Activated CD8-positive, alpha-beta T cell treated with anti-CD3 and anti-CD28 coated beads for 36 hours (primary cell): ENCODE data around the gene SOX13. TPM values are rescaled to one million over a fixed set of nuclear protein-coding genes. Genes with fewer than 3 reads are reported as not detected.

Source experiments
- ATAC-seq: fragments of 200-7000 bp; cut with Tn5 transposase; one replicate; pipeline ENCODE4 v1.10.0; 2021; ENCODE audit warnings: mild to moderate bottlenecking, moderate library complexity
- CTCF ChIA-PET: fragments of 350-600 bp; sonication (Branson Sonifier 250); formaldehyde crosslinking; loops from one replicate; lab custom pipeline; 2021; ENCODE audit warnings: antibody characterized with exemption; lab: Charles Lee
- POLR2A ChIA-PET: fragments of 350-600 bp; sonication (Branson Sonifier 250); formaldehyde crosslinking; loops from one replicate; lab custom pipeline; 2021; ENCODE audit warnings: antibody characterized with exemption; lab: Charles Lee
- DNase-seq: peaks from one replicate; pipeline ENCODE4 v3.0.0-alpha.2; 2020
- H3K27ac Mint-ChIP-seq: one replicate; pipeline ENCODE4 v1.8.0; 2021; ENCODE audit warnings: mild to moderate bottlenecking, mixed read lengths
- H3K27me3 Mint-ChIP-seq: one replicate; pipeline ENCODE4 v1.8.0; 2021; ENCODE audit warnings: mixed read lengths
- H3K36me3 Mint-ChIP-seq: one replicate; pipeline ENCODE4 v1.8.0; 2021; ENCODE audit warnings: low read depth, mixed read lengths
- H3K4me1 Mint-ChIP-seq: one replicate; pipeline ENCODE4 v1.8.0; 2021; ENCODE audit warnings: low read depth, mixed read lengths
- H3K4me3 Mint-ChIP-seq: one replicate; pipeline ENCODE4 v1.8.0; 2021; ENCODE audit warnings: mild to moderate bottlenecking, moderate library complexity, mixed read lengths
- H3K9me3 Mint-ChIP-seq: one replicate; pipeline ENCODE4 v1.8.0; 2021; ENCODE audit warnings: mixed read lengths
- intact Hi-C: fragments of 100-400 bp; cut with micrococcal nuclease; formaldehyde crosslinking; loops from one replicate; pipeline ENCODE4 v1.10.0; 2022
- total RNA-seq, 2 experiments: library from RNA; stranded (reverse); gene quantifications; one replicate each; pipeline ENCODE4 v1.2.3, GENCODE V29; 2021
- TF ChIP-seq, protein P1 (sequence below): fragments of 200-600 bp; IDR thresholded peaks from one replicate; pipeline ENCODE4 v1.8.0; 2022; ENCODE audit warnings: antibody characterized with exemption, mild to moderate bottlenecking

SOX13 gene
- total RNA-seq, 2 experiments from 2014 or later = 1.6 to 1.7 TPM

DNA sequence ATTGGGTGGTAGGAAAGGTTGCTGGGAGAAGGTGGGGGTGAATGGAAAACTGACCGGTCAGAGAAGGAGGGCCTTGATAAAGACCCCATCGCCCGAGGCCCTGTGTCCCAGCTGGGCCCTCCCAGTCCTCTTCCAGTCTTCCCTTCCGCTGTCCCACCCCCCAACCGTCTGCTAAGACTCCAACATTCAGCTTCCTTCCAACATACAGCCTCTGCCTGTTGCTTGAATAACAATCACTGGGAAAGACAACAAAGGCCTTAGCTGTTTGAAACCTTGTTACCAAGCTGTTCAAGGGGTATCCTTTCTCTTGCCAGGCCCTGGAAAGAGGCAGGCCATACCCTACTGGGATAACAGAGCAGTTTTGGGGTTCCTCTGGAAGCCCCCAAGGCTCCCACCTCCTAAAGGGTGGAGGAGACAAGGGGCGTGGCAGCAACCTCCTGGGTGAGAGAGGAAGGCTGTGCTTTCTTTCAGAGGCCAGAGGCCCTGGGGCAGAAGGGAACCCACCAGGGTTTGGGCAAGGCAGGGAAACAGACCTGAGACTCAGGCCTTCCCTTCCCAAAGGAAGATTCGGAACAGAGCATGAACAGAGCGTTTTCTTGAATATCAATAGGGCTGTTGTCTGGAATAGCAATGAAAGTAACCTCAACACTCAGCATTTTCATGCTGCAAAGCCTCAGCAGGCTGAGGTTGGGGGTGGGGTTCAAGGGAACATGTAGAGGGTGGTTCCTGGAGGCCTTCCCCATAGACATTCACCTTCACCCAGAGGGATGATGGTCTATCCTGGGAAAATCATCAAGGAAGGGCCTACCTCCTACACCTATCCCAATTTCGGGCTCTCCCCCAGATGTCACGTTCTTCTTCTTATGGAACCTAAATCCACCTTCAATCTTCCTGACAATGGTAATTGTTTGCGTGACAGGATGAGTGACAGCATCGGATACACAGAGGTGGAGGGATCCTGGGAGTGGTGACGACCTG is 74.8 kb downstream of the SOX13 start:
- Mint-ChIP-seq H3K4me3 (no peak overlapping the region), H3K9me3 (no peaks in the 10 kb centered on the region), H3K27me3 (no peaks in the 10 kb centered on the region), H3K27ac (no peak overlapping the region), H3K36me3 (no peaks in the 10 kb centered on the region), H3K4me1 (peaks cover 3% of the 10 kb centered on the region)
- ATAC-seq = no peak
- ChIA-PET CTCF (no interaction called here), POLR2A (interaction anchor here (0.5 kb wide), 1 partner anchor 191 kb away, joined by 3 read pairs; no protein-coding TSS in a partner anchor)
- no peak for DNase-seq
- TF ChIP-seq, protein P1, sequence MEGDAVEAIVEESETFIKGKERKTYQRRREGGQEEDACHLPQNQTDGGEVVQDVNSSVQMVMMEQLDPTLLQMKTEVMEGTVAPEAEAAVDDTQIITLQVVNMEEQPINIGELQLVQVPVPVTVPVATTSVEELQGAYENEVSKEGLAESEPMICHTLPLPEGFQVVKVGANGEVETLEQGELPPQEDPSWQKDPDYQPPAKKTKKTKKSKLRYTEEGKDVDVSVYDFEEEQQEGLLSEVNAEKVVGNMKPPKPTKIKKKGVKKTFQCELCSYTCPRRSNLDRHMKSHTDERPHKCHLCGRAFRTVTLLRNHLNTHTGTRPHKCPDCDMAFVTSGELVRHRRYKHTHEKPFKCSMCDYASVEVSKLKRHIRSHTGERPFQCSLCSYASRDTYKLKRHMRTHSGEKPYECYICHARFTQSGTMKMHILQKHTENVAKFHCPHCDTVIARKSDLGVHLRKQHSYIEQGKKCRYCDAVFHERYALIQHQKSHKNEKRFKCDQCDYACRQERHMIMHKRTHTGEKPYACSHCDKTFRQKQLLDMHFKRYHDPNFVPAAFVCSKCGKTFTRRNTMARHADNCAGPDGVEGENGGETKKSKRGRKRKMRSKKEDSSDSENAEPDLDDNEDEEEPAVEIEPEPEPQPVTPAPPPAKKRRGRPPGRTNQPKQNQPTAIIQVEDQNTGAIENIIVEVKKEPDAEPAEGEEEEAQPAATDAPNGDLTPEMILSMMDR = no peak
- intact Hi-C loops = no loop called here

DNA sequence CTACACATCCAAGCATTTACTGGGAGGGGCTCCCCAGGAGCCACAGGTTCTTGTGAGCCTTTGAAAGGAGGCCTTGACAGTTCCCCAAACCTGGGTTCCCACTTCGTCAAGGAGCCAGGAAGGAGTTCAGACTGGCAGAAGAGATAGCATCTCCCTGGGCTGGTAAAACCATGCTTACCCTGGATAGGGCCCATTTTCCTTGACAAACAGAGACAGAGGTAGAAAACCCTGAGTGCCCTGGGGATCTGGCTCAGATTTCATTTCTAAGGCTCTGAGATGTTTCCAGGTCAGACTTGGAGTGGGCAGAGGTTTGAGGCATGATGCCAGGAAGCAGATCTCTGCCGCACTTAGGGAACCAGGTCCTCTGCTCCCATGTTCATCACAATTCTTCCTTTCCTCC is 76.2 kb downstream of the SOX13 start:
- intact Hi-C loops = no loop called here
- ChIA-PET CTCF (interaction anchor here (1.2 to 1.3 kb wide), 2 partner anchors 13 to 205 kb away, joined by 3 to 5 read pairs; no protein-coding TSS in a partner anchor), POLR2A (interaction anchor here (1.0 kb wide), 1 partner anchor 14 kb away, joined by 3 read pairs; no protein-coding TSS in a partner anchor)
- ATAC-seq = no peak
- DNase-seq = no peak
- H3K9me3 Mint-ChIP-seq = no peaks in the 10 kb centered on the region
- H3K4me1 Mint-ChIP-seq = peaks cover 3% of the 10 kb centered on the region
- H3K27me3 Mint-ChIP-seq = no peaks in the 10 kb centered on the region
- H3K27ac Mint-ChIP-seq = no peak overlapping the region
- no peak overlapping the region for H3K4me3 Mint-ChIP-seq
- H3K36me3 Mint-ChIP-seq = no peaks in the 10 kb centered on the region
- TF ChIP-seq, protein P1 = no peak

DNA sequence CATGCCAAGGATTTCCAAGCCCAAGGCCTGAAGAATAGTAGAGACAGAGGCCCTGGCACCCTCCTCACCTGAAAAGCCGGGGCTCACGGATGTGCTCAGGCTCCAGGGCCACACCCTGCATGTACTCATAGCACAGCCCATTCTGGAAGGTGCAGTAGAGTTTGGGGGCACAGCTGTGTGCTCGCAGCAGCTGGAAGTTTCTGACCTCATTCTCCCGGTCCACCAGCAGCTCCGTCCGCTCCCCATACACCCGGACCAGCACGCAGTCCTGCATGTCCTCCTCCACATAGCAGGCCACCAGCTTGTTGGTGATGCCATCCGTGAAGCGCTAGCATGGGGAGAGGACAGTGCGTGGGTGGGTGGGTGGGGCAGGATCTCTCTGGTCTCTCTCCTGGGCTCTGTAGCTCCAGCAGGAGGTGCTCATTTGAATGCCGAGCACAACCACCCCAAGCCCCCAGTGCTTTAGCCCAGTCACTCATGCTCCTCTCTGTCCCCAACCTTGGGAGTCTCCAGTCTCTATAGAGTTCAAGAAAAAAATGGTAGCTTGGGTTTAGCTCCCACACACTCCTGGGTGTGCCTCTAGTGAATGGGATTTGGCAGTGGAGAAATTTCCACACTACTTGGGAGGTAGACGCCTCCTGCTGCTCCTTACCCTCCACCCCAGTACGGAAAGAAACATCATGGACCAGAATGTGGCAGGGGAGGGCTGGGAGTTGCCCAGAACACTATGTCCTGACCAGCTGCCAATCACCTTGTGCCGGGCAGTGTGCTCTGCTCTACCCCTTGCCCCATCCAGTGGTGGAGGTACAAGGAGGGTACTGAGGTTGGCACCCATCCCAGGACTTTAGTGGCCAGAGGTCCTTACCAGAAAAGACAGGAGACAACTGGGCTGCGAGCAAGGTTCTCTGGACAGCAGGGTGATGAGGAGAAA is 77.0 kb downstream of the SOX13 start:
- H3K9me3 Mint-ChIP-seq = no peaks in the 10 kb centered on the region
- H3K4me1 Mint-ChIP-seq = peaks cover 3% of the 10 kb centered on the region
- no peak overlapping the region for H3K27ac Mint-ChIP-seq
- TF ChIP-seq, protein P1 = no peak
- ATAC-seq = no peak
- H3K36me3 Mint-ChIP-seq = no peaks in the 10 kb centered on the region
- H3K4me3 Mint-ChIP-seq = peak overlapping the region; percentile 44
- no peaks in the 10 kb centered on the region for H3K27me3 Mint-ChIP-seq
- intact Hi-C loops = no loop called here
- ChIA-PET CTCF (interaction anchor here (0.9 to 2.8 kb wide), 4 partner anchors 13 to 217 kb away, joined by 3 to 19 read pairs (median 4); no protein-coding TSS in a partner anchor), POLR2A (interaction anchor here (0.6 to 2.0 kb wide), 3 partner anchors 14 to 214 kb away, joined by 3 to 8 read pairs (median 3); no protein-coding TSS in a partner anchor)
- no peak for DNase-seq

DNA sequence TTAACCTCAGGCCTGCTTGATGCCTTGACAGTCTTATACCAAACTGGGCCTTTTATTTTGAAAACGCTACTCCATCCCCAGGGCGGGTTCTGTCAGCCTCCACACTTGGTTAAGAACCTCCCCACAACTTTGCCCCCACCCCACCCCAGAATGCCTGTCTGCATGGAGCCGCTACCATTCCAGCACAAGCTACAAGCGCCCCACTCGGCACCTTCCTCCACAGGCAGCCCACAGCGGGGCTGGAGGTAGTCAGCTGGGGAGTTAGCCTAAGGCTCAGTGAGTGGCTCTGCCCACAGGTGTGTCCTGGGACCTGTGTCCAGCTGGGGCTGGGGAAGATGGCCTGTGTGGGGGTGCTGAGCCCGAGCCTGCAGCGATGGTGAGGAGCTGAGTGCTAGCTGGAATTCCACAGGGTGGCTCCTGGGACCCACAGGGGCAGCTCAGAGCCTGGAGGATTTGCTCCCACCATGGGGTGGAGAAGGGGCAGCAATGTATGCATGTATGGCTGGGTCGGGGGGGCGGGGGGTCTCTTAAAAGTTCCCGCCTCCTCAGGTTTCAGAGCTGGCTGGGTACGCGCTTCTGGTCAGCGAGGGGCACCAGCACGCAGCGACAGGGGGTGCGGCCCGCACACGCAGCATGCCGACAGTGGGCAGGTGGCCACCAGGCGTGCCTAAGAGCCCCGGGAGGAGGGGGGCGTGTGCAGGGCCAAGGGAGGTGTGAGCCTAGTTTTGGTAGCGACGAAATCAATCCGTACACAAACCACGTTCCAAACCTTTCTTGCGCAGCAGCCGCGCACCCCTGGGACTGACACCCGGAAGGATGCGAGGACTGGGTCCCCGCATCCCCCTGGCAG is 78.0 kb downstream of the SOX13 start:
- peak; percentile 38 for ATAC-seq
- Mint-ChIP-seq H3K27ac (no peak overlapping the region), H3K9me3 (no peaks in the 10 kb centered on the region), H3K36me3 (no peaks in the 10 kb centered on the region), H3K4me1 (peaks cover 3% of the 10 kb centered on the region), H3K27me3 (no peaks in the 10 kb centered on the region), H3K4me3 (peak overlapping the region; percentile 45)
- peak; percentile 31 for DNase-seq
- intact Hi-C loops = no loop called here
- POLR2A ChIA-PET = interaction anchor here (0.6 to 2.0 kb wide), 2 partner anchors 180 to 213 kb away, joined by 3 to 8 read pairs; no protein-coding TSS in a partner anchor
- CTCF ChIA-PET = interaction anchor here (0.9 to 2.8 kb wide), 5 partner anchors 12 to 248 kb away, joined by 3 to 19 read pairs (median 7); no protein-coding TSS in a partner anchor
- TF ChIP-seq, protein P1 = no peak
